Astrocyte (in vitro differentiated cells and primary cell): Measurements from ENCODE around the gene B4GALNT1. TPM values are rescaled to one million over a fixed set of nuclear protein-coding genes. Genes with fewer than 3 reads are reported as not detected.

Source experiments
- DNase-seq: peaks from one replicate; pipeline ENCODE4 v3.0.0-alpha.2; 2010; ENCODE audit warnings: low read depth
- FAIRE-seq: peaks from 2 replicates; lab custom pipeline; 2011; peaks lifted over from hg19 to GRCh38; lab: Jason Lieb, UNC
- H2AFZ ChIP-seq: 2 replicates; pipeline ENCODE4 v1.6.0; 2012; ENCODE audit warnings: low read depth, low read length, inconsistent platforms
- H3K27ac ChIP-seq: 2 replicates; pipeline ENCODE4 v1.5.1; 2011; ENCODE audit warnings: low read depth, low read length, inconsistent platforms
- H3K27me3 ChIP-seq: 2 replicates; pipeline ENCODE4 v1.6.0; 2011; ENCODE audit warnings: low read length, inconsistent platforms; ENCODE audit not compliant: insufficient read depth
- H3K36me3 ChIP-seq: 2 replicates; pipeline ENCODE4 v1.5.1; 2011; ENCODE audit warnings: low read length, inconsistent platforms; ENCODE audit not compliant: insufficient read depth
- H3K4me1 ChIP-seq: 2 replicates; pipeline ENCODE4 v1.5.1; 2011; ENCODE audit warnings: low read length, inconsistent platforms; ENCODE audit not compliant: insufficient read depth
- H3K4me2 ChIP-seq: 2 replicates; pipeline ENCODE4 v1.6.0; 2012; ENCODE audit warnings: low read length, inconsistent platforms
- H3K4me3 ChIP-seq: 2 replicates; pipeline ENCODE4 v1.5.1; 2011; ENCODE audit warnings: low read depth, mild to moderate bottlenecking, low read length, inconsistent platforms; ENCODE audit not compliant: insufficient read depth
- H3K79me2 ChIP-seq: 2 replicates; pipeline ENCODE4 v1.6.0; 2012; ENCODE audit warnings: mild to moderate bottlenecking, low read length, inconsistent platforms; ENCODE audit not compliant: insufficient read depth
- H3K9ac ChIP-seq: 2 replicates; pipeline ENCODE4 v1.6.0; 2012; ENCODE audit warnings: mild to moderate bottlenecking, low read length, inconsistent platforms
- H3K9me3 ChIP-seq: 2 replicates; pipeline ENCODE4 v1.5.1; 2012; ENCODE audit warnings: low read depth, mild to moderate bottlenecking, low read length, inconsistent platforms; ENCODE audit not compliant: insufficient read depth
- H4K20me1 ChIP-seq: 2 replicates; pipeline ENCODE4 v1.6.0; 2012; ENCODE audit warnings: low read length, inconsistent platforms; ENCODE audit not compliant: insufficient read depth
- H3K27ac Mint-ChIP-seq: one replicate; pipeline ENCODE4 v1.8.0; 2021; ENCODE audit warnings: mild to moderate bottlenecking, mixed read lengths; ENCODE audit not compliant: unreplicated experiment
- H3K27me3 Mint-ChIP-seq: one replicate; pipeline ENCODE4 v1.8.0; 2021; ENCODE audit warnings: low read depth, mixed read lengths; ENCODE audit not compliant: unreplicated experiment
- H3K36me3 Mint-ChIP-seq: one replicate; pipeline ENCODE4 v1.8.0; 2021; ENCODE audit warnings: low read depth, mixed read lengths; ENCODE audit not compliant: unreplicated experiment
- H3K4me1 Mint-ChIP-seq: one replicate; pipeline ENCODE4 v1.8.0; 2021; ENCODE audit warnings: low read depth, mixed read lengths; ENCODE audit not compliant: unreplicated experiment
- H3K4me3 Mint-ChIP-seq: one replicate; pipeline ENCODE4 v1.8.0; 2021; ENCODE audit warnings: mild to moderate bottlenecking, moderate library complexity, mixed read lengths; ENCODE audit not compliant: unreplicated experiment
- H3K9me3 Mint-ChIP-seq: one replicate; pipeline ENCODE4 v1.8.0; 2021; ENCODE audit warnings: mild to moderate bottlenecking, mixed read lengths; ENCODE audit not compliant: unreplicated experiment
- CTCF ChIP-seq: IDR thresholded peaks from 2 replicates; pipeline ENCODE4 v1.5.1; 2011; ENCODE audit warnings: low read depth, mild to moderate bottlenecking, inconsistent platforms, low read length, moderate library complexity; ENCODE audit not compliant: insufficient read depth
- EZH2 ChIP-seq: IDR thresholded peaks from 2 replicates; pipeline ENCODE4 v1.6.1; 2012; ENCODE audit warnings: mild to moderate bottlenecking, low read length, inconsistent platforms; ENCODE audit not compliant: insufficient read depth
- total RNA-seq: library from RNA; stranded (reverse); gene quantifications from 2 replicates; pipeline ENCODE4 v1.2.1, GENCODE V29; 2021

The B4GALNT1 gene
- total RNA-seq, 1 donor from 2014 or later: 2.5 TPM

GRCh38 chr12:57586128-57586527, 46.9 kb downstream of the B4GALNT1 start:
- Mint-ChIP-seq H3K27me3 (peaks cover 11% of the 10 kb centered on the region), H3K4me1 (no peaks in the 10 kb centered on the region), H3K4me3 (peak overlapping the region; percentile 17), H3K27ac (no peak overlapping the region), H3K36me3 (peaks cover 12% of the 10 kb centered on the region), H3K9me3 (no peaks in the 10 kb centered on the region)
- no peak overlapping the region for H3K4me3 ChIP-seq
- H3K4me2 ChIP-seq: no peak overlapping the region
- no peaks in the 10 kb centered on the region for H4K20me1 ChIP-seq
- no peak overlapping the region for H2AFZ ChIP-seq
- H3K79me2 ChIP-seq: no peaks in the 10 kb centered on the region
- TF ChIP-seq EZH2 (no peak), CTCF (no peak)
- no peaks in the 10 kb centered on the region for H3K9me3 ChIP-seq
- no peaks in the 10 kb centered on the region for H3K27me3 ChIP-seq
- FAIRE-seq (no peak), DNase-seq (no peak)
- no peak overlapping the region for H3K9ac ChIP-seq
- no peaks in the 10 kb centered on the region for H3K36me3 ChIP-seq
- peaks cover 5% of the 10 kb centered on the region for H3K4me1 ChIP-seq
- H3K27ac ChIP-seq: no peak overlapping the region

GRCh38 chr12:57585156-57585555, 47.8 kb downstream of the B4GALNT1 start:
- no peaks in the 10 kb centered on the region for H3K27me3 ChIP-seq
- no peaks in the 10 kb centered on the region for H3K4me1 Mint-ChIP-seq
- no peak overlapping the region for H3K4me3 Mint-ChIP-seq

More at GRCh38 chr12:57585156-57585555, 47.8 kb downstream of the B4GALNT1 start:
- no peaks in the 10 kb centered on the region for H3K4me1 ChIP-seq
- H3K9ac ChIP-seq: no peak overlapping the region
- peaks cover 14% of the 10 kb centered on the region for H3K36me3 Mint-ChIP-seq
- no peak for TF ChIP-seq EZH2
- no peak for TF ChIP-seq CTCF
- H3K4me2 ChIP-seq: no peak overlapping the region
- H3K9me3 Mint-ChIP-seq: no peaks in the 10 kb centered on the region
- no peak overlapping the region for H3K27ac Mint-ChIP-seq
- H3K4me3 ChIP-seq: no peak overlapping the region
- DNase-seq (no peak), FAIRE-seq (no peak)
- no peaks in the 10 kb centered on the region for H3K79me2 ChIP-seq
- H3K27me3 Mint-ChIP-seq: peaks cover 11% of the 10 kb centered on the region
- H2AFZ ChIP-seq: no peak overlapping the region
- H3K36me3 ChIP-seq: no peaks in the 10 kb centered on the region
- no peaks in the 10 kb centered on the region for H3K9me3 ChIP-seq
- no peaks in the 10 kb centered on the region for H4K20me1 ChIP-seq
- no peak overlapping the region for H3K27ac ChIP-seq
